ENCODE measurements around the gene EHD4. TPM values are rescaled to one million over a fixed set of nuclear protein-coding genes. Genes with fewer than 3 reads are reported as not detected.

EHD4 gene
- total and polyA plus RNA-seq, 2 experiments from 2014 or later = 27.3 to 34.7 TPM

DNA sequence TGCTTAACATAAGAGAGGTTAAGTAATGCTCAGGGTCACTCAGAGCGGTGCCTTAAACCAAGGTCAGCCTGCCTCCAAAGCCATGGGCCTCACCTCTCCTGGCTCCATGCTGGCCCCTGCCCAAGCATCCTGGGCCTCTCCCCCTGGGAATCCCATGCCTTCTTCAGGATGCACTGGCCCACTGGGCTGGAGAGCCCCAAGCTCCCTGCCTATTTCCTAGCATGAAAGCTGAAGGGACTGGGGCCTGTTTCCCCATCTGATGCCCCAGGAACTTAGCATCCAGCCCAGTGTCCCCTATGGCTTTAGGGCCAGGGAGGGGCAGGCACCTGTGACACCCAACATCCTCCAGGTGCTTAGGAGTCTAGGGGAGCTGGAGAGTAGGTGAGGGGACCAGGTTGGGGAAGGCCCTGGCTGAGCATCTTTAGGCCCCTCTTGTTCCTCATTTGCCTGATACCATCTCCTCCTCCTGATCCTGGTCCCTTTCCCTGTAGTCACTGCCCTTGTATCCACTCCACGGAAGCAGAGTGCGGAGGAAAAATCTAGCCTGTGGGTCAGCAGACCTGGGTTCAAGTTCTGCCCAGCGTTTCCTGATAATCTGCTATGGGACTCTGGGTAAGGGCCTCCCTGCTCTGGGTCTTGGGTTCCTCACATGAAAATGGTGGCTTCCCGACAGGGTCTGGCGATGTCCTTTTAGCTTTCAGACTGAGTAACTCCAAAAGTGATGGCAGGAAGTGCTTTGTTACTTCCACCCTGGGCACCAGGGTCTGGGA lies 28.6 kb downstream of the EHD4 start:
- Histone ChIP-seq H4K20me1 (ENCODE audit: insufficient read depth, poor library complexity, severe bottlenecking) (no peaks in the 10 kb centered on the region), H2AFZ (no peak overlapping the region), H3K4me1 (ENCODE audit: insufficient read depth) (peaks cover 22% of the 10 kb centered on the region), H3K79me2 (peaks cover 30% of the 10 kb centered on the region), H3K36me3 (replicated peaks; ENCODE audit: insufficient read depth, low read depth) (no peaks in the 10 kb centered on the region), H3K4me2 (peak overlapping the region; percentile 32), H3K27me3 (no peaks in the 10 kb centered on the region), H3K9me3 (ENCODE audit: low read depth) (no peaks in the 10 kb centered on the region), H3K4me3 (no peak overlapping the region), H3K27ac (peak overlapping the region; percentile 91), H3K9me2 (replicated peaks; ENCODE audit: insufficient read depth) (no peaks in the 10 kb centered on the region)
- no peak for DNase-seq (ENCODE audit: low spot score)
- 86% methylated on average over 6 of the region's 6 CpGs for WGBS (ENCODE audit: low lambda C conversion rate, missing lambda C conversion rate)
- TF ChIP-seq EZH2 (IDR thresholded peaks at IDR 0.05; ENCODE audit: borderline replicate concordance) (no peak), EZH2phosphoT487 (IDR thresholded peaks at IDR 0.05; ENCODE audit: low read depth, severe bottlenecking, unreplicated experiment) (no peak)
- TF ChIP-seq, protein P1, sequence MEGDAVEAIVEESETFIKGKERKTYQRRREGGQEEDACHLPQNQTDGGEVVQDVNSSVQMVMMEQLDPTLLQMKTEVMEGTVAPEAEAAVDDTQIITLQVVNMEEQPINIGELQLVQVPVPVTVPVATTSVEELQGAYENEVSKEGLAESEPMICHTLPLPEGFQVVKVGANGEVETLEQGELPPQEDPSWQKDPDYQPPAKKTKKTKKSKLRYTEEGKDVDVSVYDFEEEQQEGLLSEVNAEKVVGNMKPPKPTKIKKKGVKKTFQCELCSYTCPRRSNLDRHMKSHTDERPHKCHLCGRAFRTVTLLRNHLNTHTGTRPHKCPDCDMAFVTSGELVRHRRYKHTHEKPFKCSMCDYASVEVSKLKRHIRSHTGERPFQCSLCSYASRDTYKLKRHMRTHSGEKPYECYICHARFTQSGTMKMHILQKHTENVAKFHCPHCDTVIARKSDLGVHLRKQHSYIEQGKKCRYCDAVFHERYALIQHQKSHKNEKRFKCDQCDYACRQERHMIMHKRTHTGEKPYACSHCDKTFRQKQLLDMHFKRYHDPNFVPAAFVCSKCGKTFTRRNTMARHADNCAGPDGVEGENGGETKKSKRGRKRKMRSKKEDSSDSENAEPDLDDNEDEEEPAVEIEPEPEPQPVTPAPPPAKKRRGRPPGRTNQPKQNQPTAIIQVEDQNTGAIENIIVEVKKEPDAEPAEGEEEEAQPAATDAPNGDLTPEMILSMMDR (IDR thresholded peaks at IDR 0.05; ENCODE audit: poor library complexity) = no peak

DNA sequence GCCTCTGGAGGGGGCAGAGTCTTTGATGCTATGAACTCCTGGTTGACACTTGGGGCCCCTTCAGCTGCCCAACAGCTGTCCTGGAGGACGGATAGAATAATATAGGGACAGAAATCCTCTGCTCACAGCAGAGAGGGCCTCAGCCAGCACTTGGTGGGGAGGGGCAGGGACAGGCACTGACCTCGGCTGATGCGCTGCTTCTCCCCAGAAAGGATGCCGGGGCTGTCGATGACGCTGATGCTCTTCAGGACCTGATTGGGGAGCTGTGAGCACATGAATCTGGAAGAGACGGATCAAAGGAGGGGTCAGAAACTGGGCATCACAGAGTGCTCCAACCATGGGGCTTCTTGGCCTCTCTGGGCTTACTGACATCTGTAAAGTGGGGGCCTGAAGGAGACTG lies 29.5 kb downstream of the EHD4 start:
- Histone ChIP-seq H3K4me2 (no peak overlapping the region), H3K27me3 (no peaks in the 10 kb centered on the region), H3K9me2 (replicated peaks; ENCODE audit: insufficient read depth) (no peaks in the 10 kb centered on the region), H3K9me3 (ENCODE audit: low read depth) (no peaks in the 10 kb centered on the region), H4K20me1 (ENCODE audit: insufficient read depth, poor library complexity, severe bottlenecking) (no peaks in the 10 kb centered on the region), H3K36me3 (replicated peaks; ENCODE audit: insufficient read depth, low read depth) (no peaks in the 10 kb centered on the region), H3K27ac (peak overlapping the region; percentile 29), H2AFZ (no peak overlapping the region), H3K4me3 (no peak overlapping the region), H3K79me2 (peaks cover 23% of the 10 kb centered on the region), H3K4me1 (ENCODE audit: insufficient read depth) (peaks cover 22% of the 10 kb centered on the region)
- TF ChIP-seq EZH2phosphoT487 (IDR thresholded peaks at IDR 0.05; ENCODE audit: low read depth, severe bottlenecking, unreplicated experiment) = no peak
- TF ChIP-seq EZH2 (IDR thresholded peaks at IDR 0.05; ENCODE audit: borderline replicate concordance) = no peak
- TF ChIP-seq, protein P1 (IDR thresholded peaks at IDR 0.05; ENCODE audit: poor library complexity) = no peak
- DNase-seq (ENCODE audit: low spot score) = no peak
- 88% methylated on average over 7 of the region's 7 CpGs for WGBS (ENCODE audit: low lambda C conversion rate, missing lambda C conversion rate)

DNA sequence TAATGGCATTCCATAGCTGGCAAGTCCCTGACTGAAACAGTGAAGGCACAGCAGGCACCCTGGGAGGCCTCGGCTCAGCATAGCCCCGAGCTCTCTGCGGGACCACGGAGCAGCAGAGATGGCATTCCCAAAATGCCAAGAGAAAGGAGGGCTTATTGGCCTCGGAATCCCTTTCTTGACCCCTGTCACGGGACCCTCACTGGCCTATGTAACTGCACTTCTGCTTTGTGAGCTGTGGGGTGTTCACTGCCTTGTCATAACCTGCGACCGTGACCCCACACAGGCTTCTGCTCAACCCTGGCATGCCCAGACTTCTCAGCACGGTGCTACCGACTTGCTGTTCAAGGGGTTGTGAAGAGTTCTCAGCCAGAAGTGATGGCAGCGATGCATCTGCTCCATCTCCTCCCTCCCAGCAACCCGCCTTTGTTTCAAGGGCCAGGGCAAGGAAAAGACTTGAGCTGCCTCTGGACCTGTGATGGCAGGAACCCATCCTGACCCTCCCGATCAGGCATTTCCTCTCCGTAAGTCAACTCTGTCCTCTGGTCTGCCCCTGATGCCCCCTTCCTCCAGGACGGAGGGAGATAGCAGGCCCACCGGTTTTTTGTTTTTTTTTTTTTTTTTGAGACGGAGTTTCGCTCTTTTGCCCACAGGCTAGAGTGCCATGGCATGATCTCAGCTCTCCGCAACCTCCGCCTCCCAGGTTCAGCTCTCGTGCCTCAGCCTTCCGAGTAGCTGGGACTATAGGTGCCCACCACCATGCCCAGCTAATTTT lies 30.5 kb downstream of the EHD4 start:
- Histone ChIP-seq H3K27me3 (no peaks in the 10 kb centered on the region), H3K9me2 (replicated peaks; ENCODE audit: insufficient read depth) (no peaks in the 10 kb centered on the region), H3K4me1 (ENCODE audit: insufficient read depth) (peaks cover 22% of the 10 kb centered on the region), H4K20me1 (ENCODE audit: insufficient read depth, poor library complexity, severe bottlenecking) (no peaks in the 10 kb centered on the region), H3K79me2 (peaks cover 23% of the 10 kb centered on the region), H2AFZ (no peak overlapping the region), H3K4me3 (no peak overlapping the region), H3K27ac (no peak overlapping the region), H3K9me3 (ENCODE audit: low read depth) (no peaks in the 10 kb centered on the region), H3K4me2 (no peak overlapping the region), H3K36me3 (replicated peaks; ENCODE audit: insufficient read depth, low read depth) (no peaks in the 10 kb centered on the region)
- DNase-seq (ENCODE audit: low spot score) = no peak
- WGBS (ENCODE audit: low lambda C conversion rate, missing lambda C conversion rate) = 89% methylated on average over 22 of the region's 22 CpGs
- TF ChIP-seq EZH2phosphoT487 (IDR thresholded peaks at IDR 0.05; ENCODE audit: low read depth, severe bottlenecking, unreplicated experiment) = no peak
- no peak for TF ChIP-seq EZH2 (IDR thresholded peaks at IDR 0.05; ENCODE audit: borderline replicate concordance)
- TF ChIP-seq, protein P1 (IDR thresholded peaks at IDR 0.05; ENCODE audit: poor library complexity) = no peak

Measured in hepatocyte (in vitro differentiated cells).